Choroid plexus epithelial cell (primary cell): ENCODE data around the gene DNAJB11.

ENCODE experiments used
- DNase-seq: peaks from one replicate; pipeline ENCODE4 v3.0.0-alpha.2; 2010; ENCODE audit warnings: low read depth
- H3K4me3 ChIP-seq: 2 replicates; pipeline ENCODE4 v1.5.1; 2011; ENCODE audit warnings: low read depth, mild to moderate bottlenecking, control low read depth, low read length, moderate library complexity
- TF ChIP-seq, protein P1 (sequence below): conservative IDR thresholded peaks from 2 replicates; pipeline ENCODE4 v1.5.1; 2011; ENCODE audit warnings: low read depth, mild to moderate bottlenecking, control low read depth, inconsistent platforms, low read length, moderate library complexity

Gene DNAJB11

DNA sequence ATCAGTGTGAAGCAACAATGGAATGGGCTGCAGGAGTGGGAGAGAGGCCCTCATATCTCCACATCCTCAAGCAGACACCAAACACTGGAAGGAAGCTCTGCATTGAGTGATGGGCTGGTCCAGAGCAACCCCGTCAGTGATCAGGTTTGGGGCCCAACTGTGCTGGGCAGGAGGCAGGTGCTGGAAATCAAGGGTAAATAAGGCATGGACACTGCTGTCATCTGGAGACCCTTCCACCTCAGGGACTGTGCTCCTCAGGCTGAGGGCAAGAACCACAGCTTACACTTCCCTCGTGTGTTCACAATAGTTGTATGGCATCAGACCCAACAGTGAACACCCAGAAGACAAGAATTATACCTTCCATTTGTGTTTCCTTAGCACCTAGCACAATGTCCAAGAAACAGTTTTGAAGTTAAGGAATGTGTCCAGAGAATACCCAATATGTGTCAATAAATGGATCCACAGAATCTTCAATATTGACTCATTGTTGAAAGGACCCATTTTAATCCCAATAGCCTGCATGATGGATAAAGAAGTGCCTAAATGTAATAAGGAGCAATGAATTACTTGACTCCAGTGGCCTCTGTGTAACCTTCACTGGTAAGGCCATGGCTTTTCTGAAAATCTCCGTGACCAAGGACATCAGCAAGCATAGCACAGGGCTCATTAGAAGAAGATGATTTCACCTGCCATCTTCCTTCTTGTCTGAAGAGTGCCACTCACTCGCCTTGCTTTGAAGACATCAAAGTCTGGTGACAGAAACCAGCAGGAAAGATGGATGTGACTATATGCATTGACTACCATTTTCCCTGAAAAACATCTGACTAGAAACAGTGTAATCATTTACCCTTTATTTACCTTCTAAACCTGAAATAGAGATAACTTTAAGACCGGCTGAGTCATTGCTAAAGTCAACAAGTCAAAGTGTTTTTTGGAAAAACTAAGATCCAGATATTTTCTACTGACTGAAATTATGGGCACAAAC, 35.3 kb downstream of the DNAJB11 start:
- TF ChIP-seq, protein P1, sequence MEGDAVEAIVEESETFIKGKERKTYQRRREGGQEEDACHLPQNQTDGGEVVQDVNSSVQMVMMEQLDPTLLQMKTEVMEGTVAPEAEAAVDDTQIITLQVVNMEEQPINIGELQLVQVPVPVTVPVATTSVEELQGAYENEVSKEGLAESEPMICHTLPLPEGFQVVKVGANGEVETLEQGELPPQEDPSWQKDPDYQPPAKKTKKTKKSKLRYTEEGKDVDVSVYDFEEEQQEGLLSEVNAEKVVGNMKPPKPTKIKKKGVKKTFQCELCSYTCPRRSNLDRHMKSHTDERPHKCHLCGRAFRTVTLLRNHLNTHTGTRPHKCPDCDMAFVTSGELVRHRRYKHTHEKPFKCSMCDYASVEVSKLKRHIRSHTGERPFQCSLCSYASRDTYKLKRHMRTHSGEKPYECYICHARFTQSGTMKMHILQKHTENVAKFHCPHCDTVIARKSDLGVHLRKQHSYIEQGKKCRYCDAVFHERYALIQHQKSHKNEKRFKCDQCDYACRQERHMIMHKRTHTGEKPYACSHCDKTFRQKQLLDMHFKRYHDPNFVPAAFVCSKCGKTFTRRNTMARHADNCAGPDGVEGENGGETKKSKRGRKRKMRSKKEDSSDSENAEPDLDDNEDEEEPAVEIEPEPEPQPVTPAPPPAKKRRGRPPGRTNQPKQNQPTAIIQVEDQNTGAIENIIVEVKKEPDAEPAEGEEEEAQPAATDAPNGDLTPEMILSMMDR = no peak

DNA sequence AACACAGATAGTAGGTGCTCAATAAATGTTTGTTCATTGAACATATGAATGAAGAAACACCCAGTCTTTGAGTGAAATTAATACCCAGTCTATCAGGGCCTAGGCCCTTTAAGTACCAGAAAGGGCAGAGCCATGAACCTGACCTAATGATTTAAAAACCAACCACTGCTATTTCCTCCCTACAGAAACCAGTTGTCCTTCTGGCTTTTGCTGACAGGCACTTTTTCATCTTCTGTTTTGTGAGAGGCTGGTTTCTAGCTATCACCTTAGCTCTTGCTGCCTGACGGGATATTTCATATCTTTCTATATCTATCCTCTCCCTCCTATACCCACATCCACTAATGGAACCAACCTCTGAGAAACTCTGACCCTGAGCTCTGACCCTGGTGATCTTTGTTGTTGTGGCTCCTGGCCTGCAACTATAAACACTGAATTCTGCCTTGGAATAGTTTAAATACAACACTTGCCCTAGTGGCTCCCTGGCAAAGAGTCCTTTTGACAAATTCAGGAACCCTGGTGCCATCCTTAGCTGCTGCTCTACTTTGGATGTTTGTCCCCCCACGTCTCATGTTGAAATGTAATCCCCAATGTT, 38.2 kb downstream of the DNAJB11 start:
- TF ChIP-seq, protein P1 = no peak
- no peak for DNase-seq
- no peak overlapping the region for H3K4me3 ChIP-seq

More for the DNA sequence above, 35.3 kb downstream of the DNAJB11 start:
- H3K4me3 ChIP-seq = no peak overlapping the region
- DNase-seq = no peak

DNA sequence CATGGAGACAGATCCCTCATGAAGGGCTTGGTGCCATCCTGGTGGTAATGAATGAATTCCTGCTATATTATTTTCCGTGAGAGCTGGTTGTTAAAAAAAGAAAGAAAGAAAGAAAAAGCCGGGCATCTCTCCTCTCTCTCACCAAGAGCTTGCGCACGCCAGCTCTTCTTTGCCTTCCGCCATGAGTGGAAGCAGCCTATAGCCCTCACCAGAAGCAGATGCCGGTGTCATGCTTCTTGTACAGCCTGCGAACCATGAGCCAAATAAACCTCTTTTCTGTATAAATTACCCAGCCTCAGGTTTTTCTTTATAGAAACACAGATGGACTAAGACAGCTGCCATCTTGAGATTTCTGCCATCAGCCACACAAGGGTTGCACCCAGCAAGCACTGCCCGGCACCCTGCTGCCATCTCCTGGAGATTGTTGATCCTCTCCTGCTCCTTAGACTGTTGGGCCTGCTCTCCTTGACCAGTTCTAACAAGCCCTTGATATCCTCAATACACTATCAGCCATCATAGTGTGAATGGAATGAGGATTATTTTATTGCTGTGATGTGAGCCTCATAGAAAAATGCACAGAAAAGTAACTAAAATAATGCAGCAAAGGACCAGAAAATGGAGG, 38.8 kb downstream of the DNAJB11 start:
- DNase-seq = peak; percentile 35
- TF ChIP-seq, protein P1 = peak; percentile 37
- no peak overlapping the region for H3K4me3 ChIP-seq

DNA sequence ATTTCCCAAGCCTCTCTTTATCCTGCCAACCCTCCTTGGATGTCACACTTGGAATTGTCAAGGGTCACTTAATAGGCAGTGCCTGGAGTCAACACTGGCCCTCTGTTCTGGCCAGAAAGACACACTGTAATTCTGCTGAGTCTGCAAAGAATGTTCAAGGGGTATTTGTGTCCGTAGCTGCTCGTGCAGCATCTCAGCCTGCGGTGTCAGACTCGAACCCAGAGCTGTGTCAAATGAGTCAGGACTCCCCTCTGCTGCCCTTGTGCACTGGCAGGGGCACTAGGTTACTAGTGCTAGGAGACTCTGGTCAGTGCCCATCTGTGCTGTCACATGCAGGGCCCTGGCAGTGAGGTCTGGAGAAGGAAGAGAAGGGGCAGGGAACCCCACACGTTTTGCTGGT, 41.5 kb downstream of the DNAJB11 start:
- no peak overlapping the region for H3K4me3 ChIP-seq
- TF ChIP-seq, protein P1 = no peak

DNA sequence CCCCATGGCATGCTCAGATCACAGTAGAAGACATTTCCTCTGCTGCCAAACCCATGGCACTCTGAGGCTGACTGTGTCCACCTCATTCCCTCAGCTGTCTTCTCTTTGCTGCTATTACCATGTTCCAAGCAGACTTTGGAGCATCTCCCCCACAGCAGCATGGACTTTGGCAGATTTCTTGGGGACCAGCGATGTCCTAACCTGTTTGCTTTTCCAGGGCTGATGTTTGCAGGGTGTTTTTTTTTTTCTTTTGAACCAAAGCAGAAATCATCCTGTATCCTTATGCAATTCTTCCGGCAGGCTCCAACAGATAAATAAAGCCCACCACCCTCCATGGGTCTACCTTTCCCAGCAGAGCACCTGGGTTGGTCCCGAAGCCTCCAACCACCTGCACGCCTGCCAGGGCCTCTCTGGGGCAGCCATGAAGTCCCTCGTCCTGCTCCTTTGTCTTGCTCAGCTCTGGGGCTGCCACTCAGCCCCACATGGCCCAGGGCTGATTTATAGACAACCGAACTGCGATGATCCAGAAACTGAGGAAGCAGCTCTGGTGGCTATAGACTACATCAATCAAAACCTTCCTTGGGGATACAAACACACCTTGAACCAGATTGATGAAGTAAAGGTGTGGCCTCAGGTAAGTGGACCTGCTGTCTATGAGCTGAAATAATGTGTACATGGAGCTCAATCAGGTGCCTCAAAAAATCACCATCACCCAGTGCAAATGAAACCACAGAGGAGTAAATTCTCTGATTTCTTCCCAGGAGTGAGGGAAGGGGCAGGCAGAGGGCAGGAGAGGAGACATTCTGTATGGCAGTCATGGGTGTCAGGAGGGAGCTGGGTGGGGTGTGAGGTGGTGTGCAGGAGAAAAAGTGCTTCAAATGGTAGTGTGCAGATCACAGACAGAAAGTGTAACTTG, 42.5 kb downstream of the DNAJB11 start, which contains the start of gene AHSG:
Gene AHSG, plus strand, starts transcription at position 340 of the 916 bp plus-strand sequence. Its CDS starts 82 bp downstream, at position 422.
- no peak for DNase-seq
- no peak within 1 kb of the TSS for H3K4me3 ChIP-seq
- TF ChIP-seq, protein P1 = no peak

More for the DNA sequence above, 41.5 kb downstream of the DNAJB11 start:
- DNase-seq = no peak

DNA sequence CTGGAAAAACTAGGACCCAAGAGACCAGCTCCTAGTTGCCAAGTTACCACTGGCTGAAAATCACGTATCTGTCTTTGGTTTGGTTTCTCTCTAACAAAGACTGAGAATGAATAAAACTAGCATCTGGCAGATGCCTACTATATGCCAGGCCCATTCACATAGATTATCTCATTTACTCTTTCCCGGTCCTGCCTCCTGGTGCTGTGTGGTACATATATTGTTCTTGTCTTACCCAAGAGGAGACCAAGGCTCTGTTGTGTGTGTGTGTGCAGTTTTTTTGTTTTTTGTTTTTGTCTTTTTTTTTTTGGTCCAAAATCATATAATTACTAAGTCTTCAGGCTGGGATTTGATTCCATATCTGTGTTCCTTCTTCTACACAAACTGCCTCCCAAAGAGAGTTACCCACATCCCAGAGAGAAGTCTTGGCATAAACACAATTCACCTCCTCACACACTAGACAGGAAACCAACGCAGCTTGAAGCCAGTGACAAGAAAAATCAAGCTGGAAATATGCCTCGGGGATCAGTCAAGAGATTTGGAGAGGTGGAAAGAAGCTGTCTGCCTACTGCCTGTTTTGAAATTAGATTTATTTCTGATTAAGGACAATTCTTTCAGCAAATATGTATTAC, 43.2 kb downstream of the DNAJB11 start:
- no peak overlapping the region for H3K4me3 ChIP-seq
- TF ChIP-seq, protein P1 = no peak
- peak; percentile 50 for DNase-seq
